SK-N-SH (cell line): ENCODE results near the gene CRYBG3. TPM values are rescaled to one million over a fixed set of nuclear protein-coding genes. Genes with fewer than 3 reads are reported as not detected.

Source experiments
- CTCF ChIA-PET: fragments of 300-600, 350-600 bp; formaldehyde crosslinking; extraction: SDS; loops from one replicate; lab custom pipeline; 2021; lab: Yijun Ruan, JAX
- POLR2A ChIA-PET: fragments of 350-600 bp; sonication (Branson Sonifier 250); formaldehyde crosslinking; extraction: SDS; loops from one replicate; lab custom pipeline; 2020; ENCODE audit warnings: antibody characterized with exemption, inconsistent platforms; lab: Yijun Ruan, JAX
- DNase-seq: peaks from one replicate; pipeline ENCODE4 v3.0.0; 2012
- H2AFZ ChIP-seq: fragments of 200-600 bp; sonication (generic); 2 replicates; pipeline ENCODE4 v1.8.1; 2016; ENCODE audit warnings: antibody characterized with exemption, mild to moderate bottlenecking, low read depth
- H3F3A ChIP-seq: fragments of 200-600 bp; sonication (generic); replicated peaks from 2 replicates; pipeline ENCODE3; 2016; ENCODE audit warnings: antibody characterized with exemption, mild to moderate bottlenecking; ENCODE audit not compliant: insufficient read depth
- H3K27ac ChIP-seq, 2 experiments: fragments of 200-500 bp in 1 of 2; fragments of 200-600 bp in 1 of 2; sonication (Bioruptor generic) in 1 of 2; sonication (generic), shearing (Covaris generic) in 1 of 2; 2 replicates each; pipeline versions ENCODE4 v1.5.1 to v1.6.1; 2014 to 2016; ENCODE audit warnings: low read depth in 2 of 2, inconsistent platforms in 1 of 2, low read length in 1 of 2, mild to moderate bottlenecking in 1 of 2, mixed read lengths in 1 of 2
- H3K27me3 ChIP-seq: fragments of 200-600 bp; sonication (generic), shearing (Covaris generic); 2 replicates; pipeline ENCODE4 v1.6.1; 2016; ENCODE audit warnings: mixed run types; ENCODE audit not compliant: insufficient read depth
- H3K36me3 ChIP-seq, 2 experiments: fragments of 200-500 bp in 1 of 2; fragments of 200-600 bp in 1 of 2; sonication (Bioruptor generic) in 1 of 2; sonication (generic) in 1 of 2; replicated peaks in 1 of 2; 2 replicates each; pipeline versions ENCODE3 to v1.5.1; 2014 to 2016; ENCODE audit warnings: low read length in 1 of 2, mild to moderate bottlenecking in 1 of 2; ENCODE audit not compliant: insufficient read depth in 2 of 2, control insufficient read depth in 1 of 2
- H3K4me1 ChIP-seq, 2 experiments: fragments of 200-500 bp in 1 of 2; fragments of 200-600 bp in 1 of 2; sonication (Bioruptor generic) in 1 of 2; sonication (generic), shearing (Covaris generic) in 1 of 2; 2 replicates each; pipeline versions ENCODE4 v1.5.1 to v1.6.1; 2014 to 2016; ENCODE audit warnings: low read depth in 1 of 2, low read length in 1 of 2, mixed run types in 1 of 2; ENCODE audit not compliant: insufficient read depth in 2 of 2, control insufficient read depth in 1 of 2
- H3K4me2 ChIP-seq: fragments of 200-600 bp; sonication (generic), shearing (Covaris generic); 2 replicates; pipeline ENCODE4 v1.6.1; 2017; ENCODE audit warnings: mixed run types
- H3K4me3 ChIP-seq, 2 experiments: fragments of 200-500 bp in 1 of 2; fragments of 200-600 bp in 1 of 2; sonication (Bioruptor generic) in 1 of 2; sonication (generic), shearing (Covaris generic) in 1 of 2; 2 replicates each; pipeline versions ENCODE4 v1.5.1 to v1.8.1; 2014 to 2016; ENCODE audit warnings: low read depth in 2 of 2, inconsistent platforms in 1 of 2, low read length in 1 of 2, mild to moderate bottlenecking in 1 of 2, mixed read lengths in 1 of 2, moderate library complexity in 1 of 2
- H3K79me2 ChIP-seq: fragments of 200-600 bp; sonication (generic); 2 replicates; pipeline ENCODE4 v1.8.1; 2017; ENCODE audit warnings: mild to moderate bottlenecking; ENCODE audit not compliant: insufficient read depth
- H3K9ac ChIP-seq: fragments of 200-600 bp; sonication (generic); 2 replicates; pipeline ENCODE4 v1.6.1; 2017; ENCODE audit warnings: mixed run types
- H3K9me2 ChIP-seq: fragments of 200-600 bp; sonication (generic); 2 replicates; pipeline ENCODE4 v1.6.1; 2017; ENCODE audit warnings: mixed run types
- H3K9me3 ChIP-seq: fragments of 200-600 bp; sonication (generic); 2 replicates; pipeline ENCODE4 v1.6.1; 2017; ENCODE audit warnings: mixed run types, mild to moderate bottlenecking, moderate library complexity
- H4K20me1 ChIP-seq: fragments of 200-600 bp; sonication (generic); 2 replicates; pipeline ENCODE4 v1.6.1; 2017; ENCODE audit warnings: mild to moderate bottlenecking, mixed run types; ENCODE audit not compliant: insufficient read depth
- CHD2 ChIP-seq: fragments of 150-350 bp; IDR thresholded peaks from 2 replicates; pipeline ENCODE4 v1.6.1; 2018; ENCODE audit warnings: low read length; ENCODE audit not compliant: partially characterized antibody
- ELF1 ChIP-seq: IDR thresholded peaks from 2 replicates; pipeline ENCODE4 v1.4.0; 2012
- EP300 ChIP-seq, 2 experiments: IDR thresholded peaks; 2 replicates each; pipeline versions ENCODE4 v1.4.0 to v1.6.1; 2012; ENCODE audit warnings: borderline replicate concordance in 1 of 2, low read depth in 1 of 2, low read length in 1 of 2
- EZH2phosphoT487 ChIP-seq: fragments of 200-600 bp; sonication (generic); IDR thresholded peaks from 2 replicates; pipeline ENCODE4 v1.6.1; 2017; ENCODE audit warnings: low read depth, mixed run types, mild to moderate bottlenecking, antibody characterized with exemption, moderate library complexity, borderline replicate concordance
- FOSL2 ChIP-seq: IDR thresholded peaks from 2 replicates; pipeline ENCODE4 v1.4.0; 2012; ENCODE audit warnings: low read depth, mild to moderate bottlenecking, moderate library complexity, borderline replicate concordance
- JUND ChIP-seq: IDR thresholded peaks from 2 replicates; pipeline ENCODE4 v1.4.0; 2012
- MEF2A ChIP-seq: IDR thresholded peaks from 2 replicates; pipeline ENCODE4 v1.4.0; 2012; ENCODE audit warnings: low read depth, borderline replicate concordance
- NRF1 ChIP-seq: IDR thresholded peaks from 2 replicates; pipeline ENCODE4 v1.6.1; 2012; ENCODE audit warnings: low read depth, mild to moderate bottlenecking, low read length
- POLR2AphosphoS5 ChIP-seq: IDR thresholded peaks from 2 replicates; pipeline ENCODE4 v1.6.1; 2012; ENCODE audit warnings: low read depth, low read length
- RCOR1 ChIP-seq: fragments of 150-350 bp; IDR thresholded peaks from 2 replicates; pipeline ENCODE4 v1.6.1; 2017; ENCODE audit warnings: antibody characterized with exemption, low read length
- RXRA ChIP-seq: IDR thresholded peaks from 2 replicates; pipeline ENCODE4 v1.4.0; 2012; ENCODE audit warnings: low read depth, mild to moderate bottlenecking, borderline replicate concordance
- SMC3 ChIP-seq: IDR thresholded peaks from 2 replicates; pipeline ENCODE4 v1.6.1; 2012; ENCODE audit warnings: low read depth, low read length, improper control_type of control experiment
- TCF12 ChIP-seq: IDR thresholded peaks from 2 replicates; pipeline ENCODE4 v1.4.0; 2012
- TEAD4 ChIP-seq: IDR thresholded peaks from 2 replicates; pipeline ENCODE4 v1.4.0; 2012; ENCODE audit warnings: mild to moderate bottlenecking, borderline replicate concordance; ENCODE audit not compliant: insufficient read depth
- WGBS: methylation state at CpG from one replicate; pipeline ENCODE4 v1.1.6; 2017; ENCODE audit warnings: low lambda C conversion rate; 5-methylcytosine and 5-hydroxymethylcytosine counted together
- polyA plus RNA-seq, 3 experiments: library from polyadenylated mRNA; depleted of rRNA; stranded (reverse); fragments of >200 nt; gene quantifications; 2 replicates each; pipeline ENCODE4 v1.2.3, GENCODE V29; 2012
- TF ChIP-seq, protein P1 (sequence below): IDR thresholded peaks from 2 replicates; pipeline ENCODE4 v1.4.0; 2012; ENCODE audit warnings: low read depth, borderline replicate concordance
- TF ChIP-seq, protein P2 (sequence below): IDR thresholded peaks from 2 replicates; pipeline ENCODE4 v1.4.0; 2012; ENCODE audit warnings: low read depth, borderline replicate concordance
- TF ChIP-seq, protein P3 (sequence below): fragments of 200-600 bp; sonication (generic); IDR thresholded peaks from 2 replicates; pipeline ENCODE4 v1.6.1; 2017; ENCODE audit warnings: antibody characterized with exemption, mild to moderate bottlenecking, moderate library complexity
- TF ChIP-seq, protein P4 (sequence below): fragments of 150-350 bp; IDR thresholded peaks from 2 replicates; pipeline ENCODE4 v1.6.1; 2017; ENCODE audit warnings: antibody characterized with exemption, low read length, low read depth, borderline replicate concordance
- TF ChIP-seq, protein P5 (sequence below): IDR thresholded peaks from 2 replicates; pipeline ENCODE4 v1.4.0; 2012; ENCODE audit warnings: low read depth

CRYBG3 gene
- polyA plus RNA-seq, 1 of the 3 experiments (the other 2 are of a cell fraction) = 2.4 TPM

DNA sequence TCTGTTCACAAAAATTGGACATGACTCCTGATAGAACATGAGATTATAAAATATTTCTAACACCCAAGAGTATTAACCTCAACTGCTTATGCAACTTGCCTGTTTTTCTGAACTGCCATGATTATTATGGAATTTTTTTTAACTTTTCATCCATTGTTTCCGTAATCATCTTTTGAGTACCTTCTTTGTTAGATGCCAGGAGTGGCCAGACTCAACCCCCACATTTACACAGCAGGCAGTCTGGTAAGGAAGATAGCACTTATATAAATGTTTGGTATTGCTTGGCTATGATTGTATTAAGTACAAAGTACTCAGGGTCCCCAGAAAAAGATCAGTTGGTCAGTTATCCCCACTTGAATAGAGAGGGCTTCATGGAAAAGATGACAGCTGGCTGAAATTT lies 74.3 kb downstream of the CRYBG3 start (continued):
- no peak for TF ChIP-seq EZH2phosphoT487
- TF ChIP-seq, protein P1, sequence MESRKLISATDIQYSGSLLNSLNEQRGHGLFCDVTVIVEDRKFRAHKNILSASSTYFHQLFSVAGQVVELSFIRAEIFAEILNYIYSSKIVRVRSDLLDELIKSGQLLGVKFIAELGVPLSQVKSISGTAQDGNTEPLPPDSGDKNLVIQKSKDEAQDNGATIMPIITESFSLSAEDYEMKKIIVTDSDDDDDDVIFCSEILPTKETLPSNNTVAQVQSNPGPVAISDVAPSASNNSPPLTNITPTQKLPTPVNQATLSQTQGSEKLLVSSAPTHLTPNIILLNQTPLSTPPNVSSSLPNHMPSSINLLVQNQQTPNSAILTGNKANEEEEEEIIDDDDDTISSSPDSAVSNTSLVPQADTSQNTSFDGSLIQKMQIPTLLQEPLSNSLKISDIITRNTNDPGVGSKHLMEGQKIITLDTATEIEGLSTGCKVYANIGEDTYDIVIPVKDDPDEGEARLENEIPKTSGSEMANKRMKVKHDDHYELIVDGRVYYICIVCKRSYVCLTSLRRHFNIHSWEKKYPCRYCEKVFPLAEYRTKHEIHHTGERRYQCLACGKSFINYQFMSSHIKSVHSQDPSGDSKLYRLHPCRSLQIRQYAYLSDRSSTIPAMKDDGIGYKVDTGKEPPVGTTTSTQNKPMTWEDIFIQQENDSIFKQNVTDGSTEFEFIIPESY = no peak

DNA sequence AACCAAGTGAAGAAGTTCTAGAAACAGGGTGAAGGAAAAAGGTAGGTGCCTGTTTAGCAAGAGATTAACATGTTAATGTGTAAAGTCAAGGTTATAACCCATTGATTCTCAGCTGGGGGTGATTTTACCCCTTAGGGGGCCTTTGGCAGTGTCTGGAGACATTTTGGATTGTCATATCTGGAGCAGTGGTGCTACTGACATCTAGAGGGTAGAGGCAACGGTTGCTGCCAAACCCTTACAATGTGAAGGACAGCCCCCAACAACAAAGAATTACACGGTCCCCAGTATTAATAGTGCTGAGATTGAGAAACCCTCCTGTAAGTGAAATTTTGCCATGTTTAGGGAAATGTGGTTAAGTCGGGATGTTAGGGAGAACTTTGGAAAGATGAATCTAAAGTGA lies 74.7 kb downstream of the CRYBG3 start:
- ChIA-PET CTCF (no interaction called here), POLR2A (no interaction called here)
- H3K27ac ChIP-seq = no peak overlapping the region
- H3F3A ChIP-seq = no peaks in the 10 kb centered on the region
- H3K36me3 ChIP-seq = peaks cover 3 to 13% of the 10 kb centered on the region in 2 experiments
- H3K4me2 ChIP-seq = no peak overlapping the region
- H3K9me2 ChIP-seq = no peaks in the 10 kb centered on the region
- no peaks in the 10 kb centered on the region for H3K27me3 ChIP-seq
- no peaks in the 10 kb centered on the region; a peak in 1 of 4 replicates for H3K4me1 ChIP-seq
- TF ChIP-seq SMC3 = no peak
- no peak for TF ChIP-seq FOSL2
- TF ChIP-seq, protein P2, sequence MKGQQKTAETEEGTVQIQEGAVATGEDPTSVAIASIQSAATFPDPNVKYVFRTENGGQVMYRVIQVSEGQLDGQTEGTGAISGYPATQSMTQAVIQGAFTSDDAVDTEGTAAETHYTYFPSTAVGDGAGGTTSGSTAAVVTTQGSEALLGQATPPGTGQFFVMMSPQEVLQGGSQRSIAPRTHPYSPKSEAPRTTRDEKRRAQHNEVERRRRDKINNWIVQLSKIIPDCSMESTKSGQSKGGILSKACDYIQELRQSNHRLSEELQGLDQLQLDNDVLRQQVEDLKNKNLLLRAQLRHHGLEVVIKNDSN = no peak
- no peak for TF ChIP-seq EP300 (IDR thresholded peaks at IDR 0.05; ENCODE audit: borderline replicate concordance in 1 of 2, low read depth in 1 of 2, low read length in 1 of 2)
- no peak for TF ChIP-seq RCOR1
- TF ChIP-seq TCF12 = no peak
- TF ChIP-seq, protein P3, sequence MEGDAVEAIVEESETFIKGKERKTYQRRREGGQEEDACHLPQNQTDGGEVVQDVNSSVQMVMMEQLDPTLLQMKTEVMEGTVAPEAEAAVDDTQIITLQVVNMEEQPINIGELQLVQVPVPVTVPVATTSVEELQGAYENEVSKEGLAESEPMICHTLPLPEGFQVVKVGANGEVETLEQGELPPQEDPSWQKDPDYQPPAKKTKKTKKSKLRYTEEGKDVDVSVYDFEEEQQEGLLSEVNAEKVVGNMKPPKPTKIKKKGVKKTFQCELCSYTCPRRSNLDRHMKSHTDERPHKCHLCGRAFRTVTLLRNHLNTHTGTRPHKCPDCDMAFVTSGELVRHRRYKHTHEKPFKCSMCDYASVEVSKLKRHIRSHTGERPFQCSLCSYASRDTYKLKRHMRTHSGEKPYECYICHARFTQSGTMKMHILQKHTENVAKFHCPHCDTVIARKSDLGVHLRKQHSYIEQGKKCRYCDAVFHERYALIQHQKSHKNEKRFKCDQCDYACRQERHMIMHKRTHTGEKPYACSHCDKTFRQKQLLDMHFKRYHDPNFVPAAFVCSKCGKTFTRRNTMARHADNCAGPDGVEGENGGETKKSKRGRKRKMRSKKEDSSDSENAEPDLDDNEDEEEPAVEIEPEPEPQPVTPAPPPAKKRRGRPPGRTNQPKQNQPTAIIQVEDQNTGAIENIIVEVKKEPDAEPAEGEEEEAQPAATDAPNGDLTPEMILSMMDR = no peak
- no peak for TF ChIP-seq POLR2AphosphoS5
- TF ChIP-seq RXRA = no peak
- TF ChIP-seq, protein P4, sequence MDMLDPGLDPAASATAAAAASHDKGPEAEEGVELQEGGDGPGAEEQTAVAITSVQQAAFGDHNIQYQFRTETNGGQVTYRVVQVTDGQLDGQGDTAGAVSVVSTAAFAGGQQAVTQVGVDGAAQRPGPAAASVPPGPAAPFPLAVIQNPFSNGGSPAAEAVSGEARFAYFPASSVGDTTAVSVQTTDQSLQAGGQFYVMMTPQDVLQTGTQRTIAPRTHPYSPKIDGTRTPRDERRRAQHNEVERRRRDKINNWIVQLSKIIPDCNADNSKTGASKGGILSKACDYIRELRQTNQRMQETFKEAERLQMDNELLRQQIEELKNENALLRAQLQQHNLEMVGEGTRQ = no peak
- TF ChIP-seq, protein P1 = no peak
- TF ChIP-seq TEAD4 = no peak
- TF ChIP-seq JUND = no peak
- TF ChIP-seq CHD2 = no peak
- TF ChIP-seq NRF1 = no peak
- no peak for TF ChIP-seq ELF1
- TF ChIP-seq, protein P5, sequence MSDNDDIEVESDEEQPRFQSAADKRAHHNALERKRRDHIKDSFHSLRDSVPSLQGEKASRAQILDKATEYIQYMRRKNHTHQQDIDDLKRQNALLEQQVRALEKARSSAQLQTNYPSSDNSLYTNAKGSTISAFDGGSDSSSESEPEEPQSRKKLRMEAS = no peak
- TF ChIP-seq MEF2A = no peak
- no peak overlapping the region for H3K4me3 ChIP-seq
- H3K79me2 ChIP-seq = no peaks in the 10 kb centered on the region
- no peak for DNase-seq
- 68% methylated on average over 3 of the region's 3 CpGs for WGBS
- H4K20me1 ChIP-seq = no peaks in the 10 kb centered on the region
- H3K9me3 ChIP-seq = no peaks in the 10 kb centered on the region
- H2AFZ ChIP-seq = no peak overlapping the region
- H3K9ac ChIP-seq = no peak overlapping the region
